Esophagus mucosa (tissue), 1 donor: ENCODE data around the gene ADGRG7. TPM values are rescaled to one million over a fixed set of nuclear protein-coding genes. Genes with fewer than 3 reads are reported as not detected.
"Not testable (repeated sequence)": the region's sequence is repeated elsewhere in the genome, so short reads cannot be mapped to it uniquely, and the experiment has no call there.

ENCODE experiments used
- ATAC-seq: fragments of 200-7000 bp; cut with Tn5 transposase; one replicate; pipeline ENCODE4 v1.9.1; 2020
- total RNA-seq: library from RNA; stranded (reverse); gene quantifications from one replicate; pipeline ENCODE4 v1.2.4, GENCODE V29; 2023
- donor health status: DM: yes; HTN: yes; CAD: no.

The ADGRG7 gene
- total RNA-seq, 1 donor from 2014 or later, result not detected

GRCh38 chr3:100647657-100648056, 38.3 kb downstream of the ADGRG7 start:
- ATAC-seq, result no peak

GRCh38 chr3:100650651-100651619, 41.5 kb downstream of the ADGRG7 start:
- no peak for ATAC-seq

GRCh38 chr3:100653604-100654294, 44.3 kb downstream of the ADGRG7 start:
- no peak for ATAC-seq

- no peak for ATAC-seq
These were observed 47.5 kb downstream of the ADGRG7 start for GRCh38 chr3:100656945-100657344.

GRCh38 chr3:100661294-100661693, 51.9 kb downstream of the ADGRG7 start:
- ATAC-seq, result not testable (repeated sequence)

- no peak for ATAC-seq
These were observed 52.9 kb downstream of the ADGRG7 start for GRCh38 chr3:100662113-100662823.

GRCh38 chr3:100665230-100665629, 55.8 kb downstream of the ADGRG7 start:
- no peak for ATAC-seq

GRCh38 chr3:100666699-100667098, 57.3 kb downstream of the ADGRG7 start:
- not testable (repeated sequence) for ATAC-seq

GRCh38 chr3:100667316-100667715, 57.9 kb downstream of the ADGRG7 start:
- ATAC-seq, result not testable (repeated sequence)

GRCh38 chr3:100670995-100671394, 61.6 kb downstream of the ADGRG7 start:
- not testable (repeated sequence) for ATAC-seq

GRCh38 chr3:100681496-100681895, 72.1 kb downstream of the ADGRG7 start:
- no peak for ATAC-seq

- ATAC-seq, result peak; percentile 35
These were observed 72.9 kb downstream of the ADGRG7 start for GRCh38 chr3:100682056-100682853.

- ATAC-seq, result no peak
These were observed 73.7 kb downstream of the ADGRG7 start for GRCh38 chr3:100682854-100683760.

- ATAC-seq, result no peak
These were observed 83.8 kb downstream of the ADGRG7 start for GRCh38 chr3:100693225-100693624.

GRCh38 chr3:100695696-100696095, 86.3 kb downstream of the ADGRG7 start:
- no peak for ATAC-seq

- ATAC-seq, result no peak
These were observed 86.8 kb downstream of the ADGRG7 start for GRCh38 chr3:100696161-100696560.

GRCh38 chr3:100697172-100697571, 87.8 kb downstream of the ADGRG7 start:
- peak; percentile 80 for ATAC-seq

- no peak for ATAC-seq
These were observed 88.4 kb downstream of the ADGRG7 start for GRCh38 chr3:100697723-100698285.

GRCh38 chr3:100698736-100699135, 89.3 kb downstream of the ADGRG7 start:
- no peak for ATAC-seq

- ATAC-seq, result no peak
These were observed 91.3 kb downstream of the ADGRG7 start for GRCh38 chr3:100700708-100701107.
